Upper lobe of left lung (tissue), 6 donors: ENCODE measurements around the gene DNAH17. TPM values are rescaled to one million over a fixed set of nuclear protein-coding genes. Genes with fewer than 3 reads are reported as not detected.

Source experiments
- ATAC-seq, 2 donors: fragments of 200-7000 bp; cut with Tn5 transposase; one replicate each; pipeline ENCODE4 v1.9.1; 2022; ENCODE audit warnings: mild to moderate bottlenecking in 2 of 2, moderate library complexity in 2 of 2; ENCODE audit not compliant: low FRiP score in 2 of 2
- DNase-seq, 2 donors: peaks; one replicate each; pipeline ENCODE4 v3.0.0-alpha.2; 2019 to 2020
- H3K27ac ChIP-seq, 4 donors: fragments of 200-600 bp; sonication (generic); one replicate each; pipeline ENCODE4 v1.5.1; 2016 to 2019
- H3K27me3 ChIP-seq, 4 donors: fragments of 200-600 bp; sonication (generic); one replicate each; pipeline ENCODE4 v1.5.1; 2017 to 2019
- H3K36me3 ChIP-seq, 4 donors: fragments of 200-600 bp; sonication (generic); one replicate each; pipeline ENCODE4 v1.5.1; 2016 to 2019
- H3K4me1 ChIP-seq, 4 donors: fragments of 200-600 bp; sonication (generic); one replicate each; pipeline ENCODE4 v1.5.1; 2018 to 2019
- H3K4me3 ChIP-seq, 4 donors: fragments of 200-600 bp; sonication (generic); one replicate each; pipeline ENCODE4 v1.5.1; 2017 to 2019; ENCODE audit warnings: mild to moderate bottlenecking in 2 of 4, moderate library complexity in 1 of 4
- H3K9me3 ChIP-seq, 4 donors: fragments of 200-600 bp; sonication (generic); one replicate each; pipeline ENCODE4 v1.5.1; 2018 to 2019
- CTCF ChIP-seq, 6 experiments: fragments of 450-650 bp in 4 of 6; fragments of 200-600 bp in 2 of 6; sonication (generic) in 2 of 6; IDR thresholded peaks; one replicate each; pipeline ENCODE4 v1.5.1; 2016 to 2019; ENCODE audit warnings: antibody characterized with exemption in 6 of 6
- EP300 ChIP-seq, 4 donors: sonication (generic); formaldehyde crosslinking; IDR thresholded peaks; one replicate each; pipeline ENCODE4 v1.5.1; 2017; ENCODE audit warnings: antibody characterized with exemption in 4 of 4, control low read depth in 2 of 4
- POLR2A ChIP-seq, 4 donors: fragments of 450-650 bp; IDR thresholded peaks; one replicate each; pipeline ENCODE4 v1.5.1; 2016 to 2017; ENCODE audit warnings: antibody characterized with exemption in 4 of 4, mild to moderate bottlenecking in 2 of 4
- POLR2AphosphoS5 ChIP-seq, 2 donors: sonication (generic); formaldehyde crosslinking; IDR thresholded peaks; one replicate each; pipeline ENCODE4 v1.5.1; 2017; ENCODE audit warnings: antibody characterized with exemption in 2 of 2
- WGBS, 2 donors: methylation state at CpG; one replicate each; pipeline ENCODE4 v1.1.5; 2017 to 2018; 5-methylcytosine and 5-hydroxymethylcytosine counted together
- total RNA-seq, 6 donors: library from RNA; depleted of rRNA in 4 of 6; stranded (reverse); fragments of >200 nt in 4 of 6; gene quantifications; one replicate each; pipeline versions ENCODE4 v1.1.0 to v1.2.1, GENCODE V29; 2016 to 2021
- donor health status: DM: no; HTN: no; CAD: no; lungs with moderate emphysema.
- donor health status: DM: no; HTN: yes; CAD: no; lungs with severe emphysema.

Gene DNAH17
- total RNA-seq, 6 donors from 2014 or later = 2.0 to 21.0 (median 3.7) TPM

GRCh38 chr17:78622491-78623265 is 45.5 kb upstream of the DNAH17 start:
- no peak for ATAC-seq
- 88 to 90% methylated on average over 13 to 26 of the region's 26 CpGs for WGBS, 2 donors

GRCh38 chr17:78621720-78622490 is 44.7 kb upstream of the DNAH17 start:
- DNase-seq (no peak), ATAC-seq (no peak)
- Histone ChIP-seq H3K4me1 (no peaks in the 10 kb centered on the region), H3K9me3 (no peaks in the 10 kb centered on the region), H3K27me3 (no peaks in the 10 kb centered on the region), H3K27ac (no peak overlapping the region), H3K36me3 (no peaks in the 10 kb centered on the region), H3K4me3 (no peak overlapping the region)
- TF ChIP-seq CTCF (IDR thresholded peaks at IDR 0.05) = no peak
- no peak for TF ChIP-seq EP300 (IDR thresholded peaks at IDR 0.05)
- TF ChIP-seq POLR2AphosphoS5 (IDR thresholded peaks at IDR 0.05) = no peak
- no peak for TF ChIP-seq POLR2A (IDR thresholded peaks at IDR 0.05)
- WGBS, 2 donors = 93 to 98% methylated on average over 10 to 20 of the region's 26 CpGs

More at GRCh38 chr17:78622491-78623265, 45.5 kb upstream of the DNAH17 start:
- no peaks in the 10 kb centered on the region for H3K27me3 ChIP-seq
- TF ChIP-seq EP300 (IDR thresholded peaks at IDR 0.05) (no peak), POLR2A (IDR thresholded peaks at IDR 0.05) (no peak), CTCF (IDR thresholded peaks at IDR 0.05) (no peak), POLR2AphosphoS5 (IDR thresholded peaks at IDR 0.05) (no peak)
- no peaks in the 10 kb centered on the region for H3K36me3 ChIP-seq
- H3K4me1 ChIP-seq = no peaks in the 10 kb centered on the region
- DNase-seq = no peak
- no peaks in the 10 kb centered on the region for H3K9me3 ChIP-seq
- no peak overlapping the region for H3K27ac ChIP-seq
- H3K4me3 ChIP-seq = no peak overlapping the region

GRCh38 chr17:78620099-78620498 is 42.9 kb upstream of the DNAH17 start:
- Histone ChIP-seq H3K27ac (no peak overlapping the region), H3K36me3 (no peaks in the 10 kb centered on the region), H3K4me1 (no peaks in the 10 kb centered on the region), H3K9me3 (no peaks in the 10 kb centered on the region), H3K4me3 (no peak overlapping the region), H3K27me3 (no peaks in the 10 kb centered on the region)
- no peak for ATAC-seq
- TF ChIP-seq EP300 (IDR thresholded peaks at IDR 0.05) (no peak), CTCF (IDR thresholded peaks at IDR 0.05) (no peak), POLR2A (IDR thresholded peaks at IDR 0.05) (no peak), POLR2AphosphoS5 (IDR thresholded peaks at IDR 0.05) (no peak)
- no peak for DNase-seq
- WGBS, 2 donors = 82 to 88% methylated on average over 5 of the region's 5 CpGs

GRCh38 chr17:78619334-78619733 is 42.1 kb upstream of the DNAH17 start:
- Histone ChIP-seq H3K27ac (no peak overlapping the region), H3K27me3 (no peaks in the 10 kb centered on the region), H3K9me3 (no peaks in the 10 kb centered on the region), H3K4me3 (no peak overlapping the region), H3K36me3 (no peaks in the 10 kb centered on the region), H3K4me1 (no peaks in the 10 kb centered on the region)
- DNase-seq (no peak), ATAC-seq (no peak)
- TF ChIP-seq POLR2A (IDR thresholded peaks at IDR 0.05) (no peak), POLR2AphosphoS5 (IDR thresholded peaks at IDR 0.05) (no peak), CTCF (IDR thresholded peaks at IDR 0.05) (no peak), EP300 (IDR thresholded peaks at IDR 0.05) (no peak)
- WGBS, 2 donors = 91 to 95% methylated on average over 5 of the region's 5 CpGs
